GM12878 (cell line): ENCODE measurements around the gene CD7. TPM values are rescaled to one million over a fixed set of nuclear protein-coding genes. Genes with fewer than 3 reads are reported as not detected.
A peak's percentile ranks its signal among the peaks of the same experiment; 100 is the strongest.

Experiments used
- ATAC-seq: fragments of 200-7000 bp; cut with Tn5 transposase; 3 replicates; pipeline ENCODE4 v1.9.1; 2020; ENCODE audit warnings: mild to moderate bottlenecking, moderate library complexity
- BruUV-seq: library from RNA; stranded (reverse); fragments of 400-500 nt; replicated peaks from 2 replicates; lab custom pipeline; 2021; lab: Mats Ljungman, UMichigan
- CTCF ChIA-PET: fragments of 300-600 bp; sonication (Branson Sonifier 250); formaldehyde crosslinking; extraction: SDS; loops from one replicate; lab custom pipeline; 2021; ENCODE audit warnings: inconsistent platforms; lab: Yijun Ruan, JAX
- POLR2A ChIA-PET: fragments of 350-600 bp; formaldehyde crosslinking; extraction: SDS; loops from one replicate; lab custom pipeline; 2021; ENCODE audit warnings: inconsistent platforms; lab: Charles Lee
- RAD21 ChIA-PET: fragments of 300-600 bp; sonication (Branson Sonifier 250); formaldehyde crosslinking; loops from one replicate; lab custom pipeline; 2023; ENCODE audit warnings: antibody characterized with exemption; ENCODE audit not compliant: unreplicated experiment; lab: Charles Lee
- SMC1A ChIA-PET: fragments of 300-600 bp; sonication (Branson Sonifier 250); formaldehyde crosslinking; loops from one replicate; lab custom pipeline; 2023; ENCODE audit not compliant: unreplicated experiment, uncharacterized antibody; lab: Charles Lee
- DNase-seq: peaks from one replicate; pipeline ENCODE4 v3.0.0-alpha.2; 2011; ENCODE audit warnings: low read depth, low spot score
- FAIRE-seq: peaks from 3 replicates; lab custom pipeline; 2011; peaks lifted over from hg19 to GRCh38; lab: Jason Lieb, UNC
- H2AFZ ChIP-seq: 2 replicates; pipeline ENCODE4 v1.6.0; 2011; ENCODE audit warnings: low read depth, low read length, control low read depth; ENCODE audit not compliant: control insufficient read depth
- H3K27ac ChIP-seq: 2 replicates; pipeline ENCODE4 v1.5.1; 2011; ENCODE audit warnings: control low read depth; ENCODE audit not compliant: control insufficient read depth, insufficient read depth
- H3K27me3 ChIP-seq, 2 experiments: replicated peaks in 1 of 2; 2 replicates each; pipeline versions ENCODE4 v1.6.0 to v1.6.1; 2011; ENCODE audit warnings: low read length in 1 of 2; ENCODE audit not compliant: control insufficient read depth in 2 of 2, insufficient read depth in 2 of 2
- H3K36me3 ChIP-seq, 2 experiments: 2 replicates each; pipeline ENCODE4 v1.5.1; 2011; ENCODE audit warnings: low read length in 1 of 2; ENCODE audit not compliant: control insufficient read depth in 2 of 2, insufficient read depth in 2 of 2
- H3K4me1 ChIP-seq: 2 replicates; pipeline ENCODE4 v1.6.1; 2011; ENCODE audit warnings: mild to moderate bottlenecking, low read length, moderate library complexity, mixed read lengths; ENCODE audit not compliant: control insufficient read depth, insufficient read depth
- H3K4me2 ChIP-seq: 2 replicates; pipeline ENCODE4 v1.6.0; 2011; ENCODE audit warnings: control low read depth; ENCODE audit not compliant: control insufficient read depth, insufficient read depth
- H3K4me3 ChIP-seq: fragments of 200-600 bp; sonication (generic); 2 replicates; pipeline ENCODE4 v1.5.1; 2016
- H3K79me2 ChIP-seq: 2 replicates; pipeline ENCODE4 v1.6.0; 2011; ENCODE audit warnings: low read length; ENCODE audit not compliant: control insufficient read depth, insufficient read depth
- H3K9ac ChIP-seq: 2 replicates; pipeline ENCODE4 v1.8.0; 2011; ENCODE audit warnings: low read length, control low read depth, mixed read lengths; ENCODE audit not compliant: control insufficient read depth, insufficient read depth
- H3K9me3 ChIP-seq: replicated peaks from 3 replicates; pipeline ENCODE4 v1.5.1; 2011; ENCODE audit warnings: mild to moderate bottlenecking, low read length; ENCODE audit not compliant: control insufficient read depth, insufficient read depth
- H4K20me1 ChIP-seq: 2 replicates; pipeline ENCODE4 v1.6.0; 2011; ENCODE audit not compliant: control insufficient read depth, insufficient read depth
- BHLHE40 ChIP-seq, 2 experiments: fragments of 450-650 bp in 1 of 2; IDR thresholded peaks; 2 replicates each; pipeline ENCODE4 v1.6.1; 2011 to 2017; ENCODE audit warnings: low read depth in 2 of 2, borderline replicate concordance in 1 of 2, improper control_type of control experiment in 1 of 2, low read length in 1 of 2, mild to moderate bottlenecking in 1 of 2
- CHD2 ChIP-seq: IDR thresholded peaks from 2 replicates; pipeline ENCODE4 v1.6.1; 2011; ENCODE audit warnings: low read depth, low read length, improper control_type of control experiment, borderline replicate concordance
- GATAD2B ChIP-seq: fragments of 450-650 bp; conservative IDR thresholded peaks from 2 replicates; pipeline ENCODE4 v1.6.1; 2017; ENCODE audit warnings: low read depth, mild to moderate bottlenecking, moderate library complexity
- MTA2 ChIP-seq: fragments of 450-650 bp; IDR thresholded peaks from 2 replicates; pipeline ENCODE4 v1.6.1; 2016; ENCODE audit warnings: low read depth, mild to moderate bottlenecking, moderate library complexity
- NBN ChIP-seq: fragments of 450-650 bp; IDR thresholded peaks from 2 replicates; pipeline ENCODE4 v1.6.1; 2016
- RELA ChIP-seq: fragments of 450-650 bp; IDR thresholded peaks from 2 replicates; pipeline ENCODE4 v1.8.0; 2014; ENCODE audit warnings: borderline replicate concordance; ENCODE audit not compliant: partially characterized antibody
- TARDBP ChIP-seq: IDR thresholded peaks from 2 replicates; pipeline ENCODE4 v1.6.1; 2016; ENCODE audit warnings: borderline replicate concordance
- WGBS: methylation state at CpG from one replicate; pipeline ENCODE4 v1.1.6; 2016; ENCODE audit warnings: low lambda C conversion rate; ENCODE audit not compliant: insufficient replicate concordance, insufficient coverage; ENCODE audit errors: missing lambda C conversion rate; 5-methylcytosine and 5-hydroxymethylcytosine counted together
- in situ Hi-C: fragments of 300-500 bp; cut with MboI; formaldehyde crosslinking; loops from 9 replicates; pipeline ENCODE4 v1.14.3; 2018; ENCODE audit warnings: mixed read lengths
- intact Hi-C: fragments of 100-400 bp; cut with micrococcal nuclease; formaldehyde crosslinking; loops from one replicate; pipeline ENCODE4 v1.14.2; 2022; ENCODE audit not compliant: unreplicated experiment
- polyA plus RNA-seq, 11 experiments: library from polyadenylated mRNA; depleted of rRNA in 4 of 11; unstranded in 6 of 11; stranded (reverse) in 5 of 11; fragments of >200 nt; fragmentation: Nextera tagmentation in 4 of 11; fragmentation: Illumina TruSeq in 1 of 11; extraction: Ambion mirVana in 4 of 11; extraction: Trizol in 1 of 11; gene quantifications; 1 replicate in 1 of 11; 2 replicates in 10 of 11; pipeline versions ENCODE4 v1.2.1 to v1.2.3, GENCODE V29; 2011 to 2016; ENCODE audit warnings: inconsistent platforms in 2 of 11, missing spikeins in 2 of 11, low read depth in 1 of 11
- total RNA-seq, 4 experiments: library from RNA; depleted of rRNA in 3 of 4; stranded (reverse); fragments of >200 nt in 3 of 4; fragmentation: Illumina TruSeq in 1 of 4; extraction: Trizol in 1 of 4; gene quantifications; 2 replicates each; pipeline versions ENCODE4 v1.2.1 to v1.2.3, GENCODE V29; 2013 to 2021
- TF ChIP-seq, protein P1 (sequence below): fragments of 450-650 bp; IDR thresholded peaks from 2 replicates; pipeline ENCODE4 v1.6.1; 2017; ENCODE audit warnings: mild to moderate bottlenecking
- TF ChIP-seq, protein P2 (sequence below): IDR thresholded peaks from 2 replicates; pipeline ENCODE4 v1.6.1; 2012; ENCODE audit warnings: mild to moderate bottlenecking, low read depth, low read length

Gene CD7
- total and polyA plus RNA-seq, 10 of the 15 experiments (the other 5 are each of a cell fraction or from before 2014, with no cell fraction given): 0.33 TPM; not detected in 9

DNA sequence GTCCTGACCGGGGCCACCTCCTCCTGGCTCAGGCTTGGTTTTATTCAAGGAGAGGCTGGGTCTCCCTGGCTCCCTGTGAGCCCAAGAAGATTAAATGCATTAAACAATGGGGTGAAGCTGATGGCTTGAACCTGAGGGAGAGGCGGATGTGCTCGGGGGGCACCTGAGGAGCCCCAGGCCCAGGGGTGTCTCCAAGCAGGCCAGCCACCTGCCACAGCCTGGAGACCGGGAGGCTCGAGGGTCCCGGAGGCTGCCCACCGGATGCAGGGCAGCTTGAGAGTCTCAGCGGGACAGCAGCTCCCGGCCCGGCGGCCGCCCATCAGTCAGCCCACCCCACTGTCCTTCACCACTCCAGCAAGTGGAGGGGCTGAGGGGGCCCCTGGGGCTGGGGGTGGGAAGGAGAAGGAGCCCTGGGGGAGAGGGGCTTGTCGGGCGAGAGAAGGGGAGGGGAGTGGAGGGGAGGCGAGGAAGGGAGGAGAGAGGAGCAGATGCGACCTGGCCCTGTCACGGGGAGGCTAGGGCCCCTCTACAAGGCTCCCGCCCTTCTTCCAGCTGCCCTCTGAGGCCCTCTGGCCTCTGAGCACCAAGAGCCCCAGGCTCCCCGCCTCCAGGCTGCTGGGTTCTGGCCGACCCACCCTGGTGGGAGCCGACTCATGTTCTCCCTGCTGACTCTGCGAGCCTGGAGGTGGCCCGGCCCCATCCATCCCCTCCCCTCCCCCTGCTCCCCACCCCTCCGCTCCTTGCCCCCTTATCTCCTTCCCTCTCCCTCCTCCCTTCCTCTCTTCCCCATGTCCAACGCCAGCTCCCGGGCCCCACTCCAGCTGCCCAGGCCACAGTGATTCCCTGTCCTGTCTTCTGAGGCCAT is 13.2 kb downstream of the CD7 start (continued):
- TF ChIP-seq, protein P1, sequence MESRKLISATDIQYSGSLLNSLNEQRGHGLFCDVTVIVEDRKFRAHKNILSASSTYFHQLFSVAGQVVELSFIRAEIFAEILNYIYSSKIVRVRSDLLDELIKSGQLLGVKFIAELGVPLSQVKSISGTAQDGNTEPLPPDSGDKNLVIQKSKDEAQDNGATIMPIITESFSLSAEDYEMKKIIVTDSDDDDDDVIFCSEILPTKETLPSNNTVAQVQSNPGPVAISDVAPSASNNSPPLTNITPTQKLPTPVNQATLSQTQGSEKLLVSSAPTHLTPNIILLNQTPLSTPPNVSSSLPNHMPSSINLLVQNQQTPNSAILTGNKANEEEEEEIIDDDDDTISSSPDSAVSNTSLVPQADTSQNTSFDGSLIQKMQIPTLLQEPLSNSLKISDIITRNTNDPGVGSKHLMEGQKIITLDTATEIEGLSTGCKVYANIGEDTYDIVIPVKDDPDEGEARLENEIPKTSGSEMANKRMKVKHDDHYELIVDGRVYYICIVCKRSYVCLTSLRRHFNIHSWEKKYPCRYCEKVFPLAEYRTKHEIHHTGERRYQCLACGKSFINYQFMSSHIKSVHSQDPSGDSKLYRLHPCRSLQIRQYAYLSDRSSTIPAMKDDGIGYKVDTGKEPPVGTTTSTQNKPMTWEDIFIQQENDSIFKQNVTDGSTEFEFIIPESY: no peak
- TF ChIP-seq TARDBP: no peak

DNA sequence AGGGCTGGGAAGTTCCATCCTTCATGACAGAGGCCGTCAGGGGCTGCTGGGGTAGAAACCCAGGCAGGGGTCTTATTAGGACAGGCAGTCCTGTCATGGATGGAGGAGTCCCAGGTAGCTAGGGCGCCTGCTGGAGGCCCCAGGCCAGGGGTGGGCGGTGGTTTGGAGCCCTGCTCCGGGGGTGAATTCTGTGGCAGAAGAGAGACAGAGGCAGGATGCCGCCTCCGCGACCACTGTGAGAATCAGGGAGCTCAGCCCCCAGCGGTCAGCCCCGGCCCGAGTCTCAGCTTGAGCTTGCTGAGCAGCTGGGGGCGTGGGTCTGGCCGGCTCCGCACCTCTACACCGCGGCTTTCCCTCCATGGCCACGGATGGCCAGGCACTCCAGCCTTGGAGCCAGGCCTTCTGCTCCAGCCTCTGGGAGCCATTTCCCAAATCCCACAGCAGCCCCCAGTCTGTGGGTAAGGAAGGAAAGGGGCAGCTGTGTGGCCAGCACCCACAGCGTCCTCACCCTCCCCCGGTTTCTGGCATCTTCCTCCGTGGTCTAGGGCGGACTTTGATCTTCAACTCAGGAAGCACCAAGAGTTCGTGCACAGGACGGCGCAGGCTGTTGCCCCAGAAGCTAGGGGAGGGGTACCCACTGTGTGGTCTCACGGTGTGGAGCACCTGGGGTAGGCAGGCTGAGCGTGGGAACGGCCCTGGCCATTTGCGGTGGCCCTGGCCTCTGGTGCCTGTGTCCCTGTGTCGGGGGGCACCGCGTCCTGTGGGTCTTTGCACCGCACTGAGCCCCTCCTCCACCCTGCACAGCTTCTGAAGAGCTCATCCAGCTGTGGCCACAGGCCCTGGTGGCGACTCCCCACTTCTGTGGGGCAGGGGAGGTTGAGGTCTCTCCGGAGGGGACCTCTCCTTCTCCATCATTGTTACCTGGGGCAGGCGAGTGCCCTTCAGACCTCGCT is 14.1 kb downstream of the CD7 start:
- POLR2A ChIA-PET: interaction anchor here (0.7 to 4.0 kb wide), 8 partner anchors 10 to 94 kb away, joined by 3 to 32 read pairs (median 6); partner anchors contain the start of genes CSNK1D and SLC16A3
- H3K9me3 ChIP-seq: no peaks in the 10 kb centered on the region
- H3K4me1 ChIP-seq: peaks cover 31% of the 10 kb centered on the region
- ATAC-seq (no peak), DNase-seq (no peak), FAIRE-seq (no peak)
- H3K4me3 ChIP-seq: no peak overlapping the region
- SMC1A ChIA-PET: interaction anchor here (0.9 to 5.1 kb wide), 8 partner anchors 9 to 97 kb away, joined by 3 to 42 read pairs (median 4); no protein-coding TSS in a partner anchor
- no peaks in the 10 kb centered on the region for H3K79me2 ChIP-seq
- no peak overlapping the region for H3K9ac ChIP-seq
- CTCF ChIA-PET: interaction anchor here (0.7 to 8.7 kb wide), 10 partner anchors 11 to 121 kb away, joined by 3 to 94 read pairs (median 6); partner anchors contain the start of gene CD7
- H3K4me2 ChIP-seq: 0 out of 2 replicates have a peak overlapping the region, but pooled peaks have one; percentile 25
- 48% methylated on average over 32 of the region's 35 CpGs for WGBS
- RAD21 ChIA-PET: interaction anchor here (0.9 to 7.9 kb wide), 6 partner anchors 11 to 71 kb away, joined by 3 to 77 read pairs (median 6); partner anchors contain the start of gene CD7
- H4K20me1 ChIP-seq: no peaks in the 10 kb centered on the region
- BruUV-seq: no TSS peak
- intact Hi-C loops (loop anchor here (1.0 kb wide), 1 partner anchor 18 kb away; no protein-coding TSS in a partner anchor), in situ Hi-C loops (no loop called here)
- no peak overlapping the region for H3K27ac ChIP-seq
- no peak overlapping the region for H2AFZ ChIP-seq
- H3K27me3 ChIP-seq: no peaks in the 10 kb centered on the region; a peak in 1 of 4 replicates
- H3K36me3 ChIP-seq: no peaks in the 10 kb centered on the region
- TF ChIP-seq, protein P2, sequence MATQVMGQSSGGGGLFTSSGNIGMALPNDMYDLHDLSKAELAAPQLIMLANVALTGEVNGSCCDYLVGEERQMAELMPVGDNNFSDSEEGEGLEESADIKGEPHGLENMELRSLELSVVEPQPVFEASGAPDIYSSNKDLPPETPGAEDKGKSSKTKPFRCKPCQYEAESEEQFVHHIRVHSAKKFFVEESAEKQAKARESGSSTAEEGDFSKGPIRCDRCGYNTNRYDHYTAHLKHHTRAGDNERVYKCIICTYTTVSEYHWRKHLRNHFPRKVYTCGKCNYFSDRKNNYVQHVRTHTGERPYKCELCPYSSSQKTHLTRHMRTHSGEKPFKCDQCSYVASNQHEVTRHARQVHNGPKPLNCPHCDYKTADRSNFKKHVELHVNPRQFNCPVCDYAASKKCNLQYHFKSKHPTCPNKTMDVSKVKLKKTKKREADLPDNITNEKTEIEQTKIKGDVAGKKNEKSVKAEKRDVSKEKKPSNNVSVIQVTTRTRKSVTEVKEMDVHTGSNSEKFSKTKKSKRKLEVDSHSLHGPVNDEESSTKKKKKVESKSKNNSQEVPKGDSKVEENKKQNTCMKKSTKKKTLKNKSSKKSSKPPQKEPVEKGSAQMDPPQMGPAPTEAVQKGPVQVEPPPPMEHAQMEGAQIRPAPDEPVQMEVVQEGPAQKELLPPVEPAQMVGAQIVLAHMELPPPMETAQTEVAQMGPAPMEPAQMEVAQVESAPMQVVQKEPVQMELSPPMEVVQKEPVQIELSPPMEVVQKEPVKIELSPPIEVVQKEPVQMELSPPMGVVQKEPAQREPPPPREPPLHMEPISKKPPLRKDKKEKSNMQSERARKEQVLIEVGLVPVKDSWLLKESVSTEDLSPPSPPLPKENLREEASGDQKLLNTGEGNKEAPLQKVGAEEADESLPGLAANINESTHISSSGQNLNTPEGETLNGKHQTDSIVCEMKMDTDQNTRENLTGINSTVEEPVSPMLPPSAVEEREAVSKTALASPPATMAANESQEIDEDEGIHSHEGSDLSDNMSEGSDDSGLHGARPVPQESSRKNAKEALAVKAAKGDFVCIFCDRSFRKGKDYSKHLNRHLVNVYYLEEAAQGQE: no peak
- TF ChIP-seq GATAD2B (peak; percentile 77), CHD2 (0 out of 2 replicates have a peak, but pooled peaks have one; percentile 11), NBN (0 out of 2 replicates have a peak, but pooled peaks have one; percentile 32), MTA2 (peak; percentile 33; the same call in 1 of the 2 replicates), BHLHE40 (IDR thresholded peaks at IDR 0.05; ENCODE audit: borderline replicate concordance in 1 of 2, low read depth in 2 of 2, low read length in 1 of 2) (peak in 1 of 2 experiments; percentile 36; a peak in 1 of 4 replicates), RELA (no peak)
- TF ChIP-seq, protein P1: peak; percentile 46; the same call in 1 of the 2 replicates
